ENCODE data around the gene CPNE5. TPM values are rescaled to one million over a fixed set of nuclear protein-coding genes. Genes with fewer than 3 reads are reported as not detected.

Gene CPNE5
- total RNA-seq, 1 experiment from 2014 or later, result 0.44 TPM

GRCh38 chr6:36809941-36810803 is 29.1 kb downstream of the CPNE5 start:
- in situ Hi-C loops (cut with HindIII; ENCODE audit: low pct_unique_long_range_greater_than_20kb, low sequenced_read_pairs), result no loop called here
- Histone ChIP-seq H3K27me3 (ENCODE audit: control insufficient read depth, insufficient read depth, low read length) (no peaks in the 10 kb centered on the region), H3K4me1 (ENCODE audit: control insufficient read depth, insufficient read depth, low read length) (no peaks in the 10 kb centered on the region), H3K27ac (ENCODE audit: low read length) (no peak overlapping the region), H3K36me3 (ENCODE audit: control insufficient read depth, insufficient read depth, low read length) (no peaks in the 10 kb centered on the region), H3K9me3 (ENCODE audit: control insufficient read depth, insufficient read depth, low read depth, low read length) (no peaks in the 10 kb centered on the region), H3K4me3 (ENCODE audit: low read depth in 2 of 2, low read length in 2 of 2) (no peak overlapping the region)
- ATAC-seq (no peak), DNase-seq (ENCODE audit: low read depth, low spot score) (no peak)
- intact Hi-C loops (cut with micrococcal nuclease; ENCODE audit: unreplicated experiment), result no loop called here
- TF ChIP-seq TCF7L2 (IDR thresholded peaks at IDR 0.05; ENCODE audit: low read depth, low read length) (no peak), REST (IDR thresholded peaks at IDR 0.05; ENCODE audit: insufficient read depth in 1 of 2, low read depth in 2 of 2, low read length in 1 of 2) (no peak), POLR2AphosphoS5 (IDR thresholded peaks at IDR 0.05; ENCODE audit: low read depth, low read length) (no peak), SIN3A (IDR thresholded peaks at IDR 0.05; ENCODE audit: borderline replicate concordance, insufficient read depth, low read depth, low read length) (no peak)
- TF ChIP-seq, protein P1, sequence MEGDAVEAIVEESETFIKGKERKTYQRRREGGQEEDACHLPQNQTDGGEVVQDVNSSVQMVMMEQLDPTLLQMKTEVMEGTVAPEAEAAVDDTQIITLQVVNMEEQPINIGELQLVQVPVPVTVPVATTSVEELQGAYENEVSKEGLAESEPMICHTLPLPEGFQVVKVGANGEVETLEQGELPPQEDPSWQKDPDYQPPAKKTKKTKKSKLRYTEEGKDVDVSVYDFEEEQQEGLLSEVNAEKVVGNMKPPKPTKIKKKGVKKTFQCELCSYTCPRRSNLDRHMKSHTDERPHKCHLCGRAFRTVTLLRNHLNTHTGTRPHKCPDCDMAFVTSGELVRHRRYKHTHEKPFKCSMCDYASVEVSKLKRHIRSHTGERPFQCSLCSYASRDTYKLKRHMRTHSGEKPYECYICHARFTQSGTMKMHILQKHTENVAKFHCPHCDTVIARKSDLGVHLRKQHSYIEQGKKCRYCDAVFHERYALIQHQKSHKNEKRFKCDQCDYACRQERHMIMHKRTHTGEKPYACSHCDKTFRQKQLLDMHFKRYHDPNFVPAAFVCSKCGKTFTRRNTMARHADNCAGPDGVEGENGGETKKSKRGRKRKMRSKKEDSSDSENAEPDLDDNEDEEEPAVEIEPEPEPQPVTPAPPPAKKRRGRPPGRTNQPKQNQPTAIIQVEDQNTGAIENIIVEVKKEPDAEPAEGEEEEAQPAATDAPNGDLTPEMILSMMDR (IDR thresholded peaks at IDR 0.05), result peak; percentile 48; the same call in 1 of the 2 replicates
- POLR2A ChIA-PET, result interaction anchor here (0.6 to 0.7 kb wide), 2 partner anchors 51 to 1402 kb away, joined by 3 to 5 read pairs; no protein-coding TSS in a partner anchor
- no TSS peak for BruUV-seq (replicated peaks)
- CTCF ChIA-PET, result no interaction called here

DNA sequence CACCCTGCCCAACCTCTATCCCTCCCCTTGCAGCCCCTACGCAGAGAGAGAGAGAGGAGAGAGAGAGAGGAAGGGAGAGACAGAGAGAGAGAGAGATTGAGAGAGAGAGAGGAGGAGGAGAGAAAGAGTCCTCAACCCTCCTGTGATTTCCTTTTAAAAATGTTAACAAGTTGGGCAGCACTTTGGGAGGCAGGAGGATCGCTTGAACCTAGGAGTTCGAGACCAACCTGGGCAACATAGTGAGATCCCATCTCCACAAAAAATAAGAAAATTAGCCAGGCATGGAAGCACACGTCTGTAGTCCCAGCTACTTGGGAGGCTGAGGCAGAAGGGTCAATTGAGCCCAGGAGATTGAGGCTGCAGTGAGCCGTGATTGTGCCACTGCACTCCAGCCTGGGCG is 30.1 kb downstream of the CPNE5 start:
- no TSS peak for BruUV-seq (replicated peaks)
- H3K27ac ChIP-seq (ENCODE audit: low read length), result no peak overlapping the region
- H3K36me3 ChIP-seq (ENCODE audit: control insufficient read depth, insufficient read depth, low read length), result no peaks in the 10 kb centered on the region
- intact Hi-C loops (cut with micrococcal nuclease; ENCODE audit: unreplicated experiment), result no loop called here
- POLR2A ChIA-PET, result no interaction called here
- ATAC-seq, result no peak
- CTCF ChIA-PET, result no interaction called here
- H3K4me3 ChIP-seq (ENCODE audit: low read depth in 2 of 2, low read length in 2 of 2), result no peak overlapping the region
- H3K4me1 ChIP-seq (ENCODE audit: control insufficient read depth, insufficient read depth, low read length), result no peaks in the 10 kb centered on the region
- DNase-seq (ENCODE audit: low read depth, low spot score), result no peak
- in situ Hi-C loops (cut with HindIII; ENCODE audit: low pct_unique_long_range_greater_than_20kb, low sequenced_read_pairs), result no loop called here
- H3K27me3 ChIP-seq (ENCODE audit: control insufficient read depth, insufficient read depth, low read length), result peaks cover 2% of the 10 kb centered on the region; the same call in 1 of the 2 replicates
- no peak for TF ChIP-seq SIN3A (IDR thresholded peaks at IDR 0.05; ENCODE audit: borderline replicate concordance, insufficient read depth, low read depth, low read length)
- no peaks in the 10 kb centered on the region for H3K9me3 ChIP-seq (ENCODE audit: control insufficient read depth, insufficient read depth, low read depth, low read length)

- in situ Hi-C loops (cut with HindIII; ENCODE audit: low pct_unique_long_range_greater_than_20kb, low sequenced_read_pairs) (no loop called here), intact Hi-C loops (cut with micrococcal nuclease; ENCODE audit: unreplicated experiment) (no loop called here)
- BruUV-seq (replicated peaks), result no TSS peak
- no peak for DNase-seq (ENCODE audit: low read depth, low spot score)
- no peak for ATAC-seq
- ChIA-PET CTCF (no interaction called here), POLR2A (interaction anchor here (0.7 kb wide), 1 partner anchor 60 kb away, joined by 3 read pairs; no protein-coding TSS in a partner anchor)
- H3K27ac ChIP-seq (ENCODE audit: low read length), result no peak overlapping the region
- H3K9me3 ChIP-seq (ENCODE audit: control insufficient read depth, insufficient read depth, low read depth, low read length), result no peaks in the 10 kb centered on the region
- TF ChIP-seq, protein P1 (IDR thresholded peaks at IDR 0.05), result no peak
- TF ChIP-seq TCF7L2 (IDR thresholded peaks at IDR 0.05; ENCODE audit: low read depth, low read length), result no peak
- no peak for TF ChIP-seq POLR2AphosphoS5 (IDR thresholded peaks at IDR 0.05; ENCODE audit: low read depth, low read length)
- TF ChIP-seq SIN3A (IDR thresholded peaks at IDR 0.05; ENCODE audit: borderline replicate concordance, insufficient read depth, low read depth, low read length), result no peak
- TF ChIP-seq REST (IDR thresholded peaks at IDR 0.05; ENCODE audit: insufficient read depth in 1 of 2, low read depth in 2 of 2, low read length in 1 of 2), result no peak
- H3K27me3 ChIP-seq (ENCODE audit: control insufficient read depth, insufficient read depth, low read length), result peaks cover 4% of the 10 kb centered on the region; the same call in 1 of the 2 replicates
- no peak overlapping the region for H3K4me3 ChIP-seq (ENCODE audit: low read depth in 2 of 2, low read length in 2 of 2)
- H3K36me3 ChIP-seq (ENCODE audit: control insufficient read depth, insufficient read depth, low read length), result no peaks in the 10 kb centered on the region
- H3K4me1 ChIP-seq (ENCODE audit: control insufficient read depth, insufficient read depth, low read length), result no peaks in the 10 kb centered on the region
Measured at GRCh38 chr6:36808634-36809033, 30.6 kb downstream of the CPNE5 start.

Data from Panc1 (cell line).